Fibroblast of skin of abdomen (primary cell): ENCODE results near the gene GSG1L. TPM values are rescaled to one million over a fixed set of nuclear protein-coding genes. Genes with fewer than 3 reads are reported as not detected.

Experiments
- DNase-seq: peaks from one replicate; pipeline ENCODE4 v3.0.0-alpha.2; 2013
- polyA plus RNA-seq, 2 experiments: library from polyadenylated mRNA; unstranded; fragments of 120-200 nt; gene quantifications; one replicate each; pipeline ENCODE4 v1.2.1, GENCODE V29; 2013; ENCODE audit not compliant: insufficient read length in 2 of 2

Gene GSG1L
- not detected for polyA plus RNA-seq (2013, experiment 1 of 2; ENCODE audit: insufficient read length)
- polyA plus RNA-seq (2013, experiment 2 of 2; ENCODE audit: insufficient read length) = not detected

GRCh38 chr16:28063591-28064061 lies at the start of gene GSG1L:
GSG1L (minus strand) TSS chr16:28063714; CDS start chr16:28063424, 290 bp downstream.
- no peak for DNase-seq

GRCh38 chr16:28112908-28113307 lies 49.4 kb upstream of the GSG1L start:
- no peak for DNase-seq

- DNase-seq = no peak
These were observed 47.5 kb upstream of the GSG1L start for GRCh38 chr16:28110977-28111376.

- DNase-seq = no peak
These were observed 47.0 kb upstream of the GSG1L start for GRCh38 chr16:28110479-28110878.

GRCh38 chr16:28110074-28110473 lies 46.6 kb upstream of the GSG1L start:
- DNase-seq = no peak

GRCh38 chr16:28108590-28109247 lies 45.2 kb upstream of the GSG1L start:
- no peak for DNase-seq

- no peak for DNase-seq
These were observed 43.7 kb upstream of the GSG1L start for GRCh38 chr16:28107232-28107631.

GRCh38 chr16:28106467-28107215 lies 43.1 kb upstream of the GSG1L start:
- no peak for DNase-seq

GRCh38 chr16:28105954-28106353 lies 42.4 kb upstream of the GSG1L start:
- no peak for DNase-seq

GRCh38 chr16:28105297-28105696 lies 41.8 kb upstream of the GSG1L start:
- DNase-seq = no peak

GRCh38 chr16:28104404-28104803 lies 40.9 kb upstream of the GSG1L start:
- no peak for DNase-seq

GRCh38 chr16:28103516-28104170 lies 40.1 kb upstream of the GSG1L start:
- DNase-seq = no peak

- no peak for DNase-seq
These were observed 38.0 kb upstream of the GSG1L start for GRCh38 chr16:28101533-28101890.

GRCh38 chr16:28100810-28101532 lies 37.5 kb upstream of the GSG1L start:
- DNase-seq = no peak

- DNase-seq = no peak
These were observed 35.7 kb upstream of the GSG1L start for GRCh38 chr16:28098959-28099945.

GRCh38 chr16:28098171-28098958 lies 34.9 kb upstream of the GSG1L start:
- no peak for DNase-seq

- DNase-seq = no peak
These were observed 33.7 kb upstream of the GSG1L start for GRCh38 chr16:28096983-28097899.

GRCh38 chr16:28093385-28093725 lies 29.8 kb upstream of the GSG1L start:
- DNase-seq = no peak

GRCh38 chr16:28092721-28093384 lies 29.3 kb upstream of the GSG1L start:
- DNase-seq = no peak
